Stimulated activated CD8-positive, alpha-beta memory T cell treated with anti-CD3 and anti-CD28 coated beads, Interleukin-15, amount 100 ng/mL, for 4 hours (primary cell): ENCODE data around the gene LRCH3.

ENCODE experiments used
- DNase-seq, 2 donors: peaks; one replicate each; pipeline ENCODE4 v3.0.0-alpha.2; 2020; ENCODE audit warnings: low read depth in 2 of 2

LRCH3 gene

DNA sequence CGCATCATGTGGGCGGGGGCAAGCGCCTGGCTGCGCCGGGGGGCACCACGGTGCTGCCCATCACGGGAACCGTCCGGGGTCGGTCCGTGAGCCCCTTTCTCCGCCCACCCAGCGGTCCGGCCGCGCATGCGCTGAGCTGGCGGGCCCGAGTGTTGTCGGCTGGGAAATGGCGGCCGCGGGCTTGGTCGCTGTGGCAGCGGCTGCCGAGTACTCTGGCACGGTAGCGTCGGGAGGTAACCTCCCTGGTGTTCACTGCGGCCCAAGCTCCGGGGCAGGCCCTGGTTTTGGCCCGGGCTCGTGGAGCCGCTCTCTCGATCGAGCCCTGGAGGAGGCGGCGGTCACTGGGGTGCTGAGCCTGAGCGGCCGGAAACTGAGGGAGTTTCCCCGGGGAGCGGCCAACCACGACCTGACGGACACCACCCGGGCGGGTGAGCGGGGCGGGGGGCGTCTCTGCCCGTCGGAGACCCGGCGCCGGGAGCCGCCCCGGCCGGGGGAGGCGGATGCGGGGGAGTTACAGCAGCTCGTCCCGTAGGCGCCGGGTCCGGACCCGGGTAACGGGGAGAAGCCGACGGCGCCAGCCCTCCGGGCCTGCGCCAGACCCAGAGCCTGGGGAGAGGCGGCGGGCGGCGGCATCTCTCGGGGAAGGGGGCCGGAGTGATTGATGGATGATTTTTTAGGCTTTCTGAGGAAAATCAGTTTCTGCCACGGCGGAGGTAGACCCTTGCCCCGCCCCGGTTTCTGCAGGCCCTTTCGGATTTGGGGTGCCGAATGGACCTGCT lies at the start of gene LRCH3:
Gene LRCH3 (plus strand): TSS at position 142 of the 779 bp plus-strand sequence. CDS start 25 bp downstream, at position 167.
- DNase-seq = peak; percentile 64 to 78

DNA sequence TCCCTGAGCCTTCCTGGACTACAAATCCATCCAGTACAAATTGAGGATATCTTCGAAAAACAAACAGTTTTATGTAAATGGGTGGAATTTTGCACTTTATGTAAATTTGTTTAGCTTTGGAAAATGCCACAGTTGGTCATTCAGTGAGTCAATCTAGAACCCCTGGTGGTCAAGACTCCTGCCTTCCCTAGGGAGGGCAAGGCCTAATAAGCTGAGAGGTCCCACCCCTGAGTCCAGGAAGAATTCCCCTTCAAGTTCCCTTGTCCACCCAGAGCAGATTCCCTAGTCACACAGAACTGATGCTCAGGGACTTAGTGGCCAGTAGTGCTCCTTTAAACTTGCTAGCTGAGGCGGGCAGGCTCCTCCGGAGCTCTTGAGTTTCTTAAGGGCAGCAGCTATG lies 48.3 kb upstream of the LRCH3 start:
- DNase-seq = no peak

DNA sequence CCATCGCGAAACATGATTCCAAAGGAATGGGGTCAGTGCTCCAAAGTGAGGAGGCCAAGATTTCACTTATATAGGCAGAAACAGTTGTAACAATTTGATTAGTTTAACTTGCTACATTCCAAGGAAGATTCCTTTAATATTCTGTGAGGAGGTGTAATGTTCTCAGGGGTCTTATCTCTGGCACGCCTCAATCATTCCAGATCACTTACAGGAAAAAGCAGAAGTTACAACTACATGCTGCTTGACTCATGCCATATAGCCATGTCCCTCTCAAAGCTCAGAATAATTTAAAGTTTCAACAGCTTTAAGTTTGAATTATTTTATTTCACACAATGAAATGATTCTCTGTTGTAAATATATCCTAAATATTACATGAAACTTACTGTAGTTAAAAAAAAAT lies 44.8 kb upstream of the LRCH3 start:
- no peak for DNase-seq

DNA sequence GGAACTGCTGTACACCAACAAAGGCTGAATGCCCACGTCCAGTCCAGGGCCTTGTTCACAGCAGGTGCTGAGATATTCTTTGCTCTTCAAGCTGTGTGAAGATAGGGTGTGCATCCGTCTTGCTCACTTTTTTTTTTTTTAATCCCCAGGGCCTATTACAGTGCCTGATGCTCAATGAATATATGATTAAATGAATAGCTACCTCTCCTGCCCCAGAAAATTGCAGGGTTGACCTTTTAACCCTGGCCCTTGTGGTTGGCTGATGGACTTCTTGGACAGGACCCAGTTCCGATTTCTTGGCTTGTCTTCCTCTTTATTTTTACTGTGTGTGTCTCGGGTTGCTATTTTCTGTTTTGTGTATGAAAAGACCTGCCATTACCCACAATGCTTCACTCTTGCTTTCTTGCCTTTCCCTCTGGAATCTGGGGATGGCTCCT lies 44.2 kb upstream of the LRCH3 start:
- no peak for DNase-seq

DNA sequence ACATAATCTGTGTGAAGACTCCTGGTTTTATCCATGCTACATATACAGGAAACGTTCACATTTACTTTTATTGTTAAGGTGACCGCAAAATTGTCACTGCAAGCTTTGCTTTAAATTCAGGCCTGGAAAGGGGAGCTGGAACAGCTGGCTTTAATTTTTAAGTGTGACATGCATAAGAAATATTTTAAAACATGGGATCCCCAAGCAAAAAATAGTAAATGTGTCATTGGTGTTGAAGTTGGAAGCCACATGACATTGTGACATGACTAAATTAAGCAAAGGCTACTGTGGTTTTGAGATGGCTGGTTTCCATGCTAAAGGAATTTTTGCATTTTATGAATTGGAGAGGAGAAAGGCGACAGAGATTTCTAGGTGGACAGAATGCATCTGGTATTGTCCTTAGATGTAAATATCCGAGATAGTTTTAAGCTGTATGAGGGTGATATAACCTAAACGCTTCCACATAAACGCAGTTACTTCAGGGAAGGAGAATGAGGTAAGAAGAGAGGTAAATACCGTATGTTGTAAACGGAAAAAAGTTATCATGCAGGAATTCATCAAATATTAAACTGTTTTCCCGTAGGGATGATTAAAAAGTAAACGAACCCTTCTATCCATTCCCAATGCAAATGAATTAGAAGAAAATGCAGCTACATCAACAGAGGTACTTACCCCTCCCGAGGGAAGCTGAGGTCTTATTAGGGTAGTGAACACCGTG lies 42.3 kb upstream of the LRCH3 start:
- no peak for DNase-seq

DNA sequence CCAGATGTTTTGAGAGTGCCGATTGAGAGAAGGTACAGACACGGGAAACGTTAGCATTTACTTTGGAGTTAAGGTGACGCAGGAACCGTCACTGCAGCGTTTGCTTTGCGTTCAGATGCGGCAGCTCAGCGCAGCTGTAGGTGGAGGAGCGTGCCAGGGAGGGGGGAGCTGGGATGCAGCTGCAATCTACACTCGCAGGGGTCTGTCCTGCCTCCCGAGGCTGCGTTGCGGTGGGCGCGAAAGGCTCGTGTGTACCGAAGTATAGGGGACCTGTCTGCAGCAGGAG lies 41.8 kb upstream of the LRCH3 start:
- peak in 1 of 2 donors; percentile 32 for DNase-seq

DNA sequence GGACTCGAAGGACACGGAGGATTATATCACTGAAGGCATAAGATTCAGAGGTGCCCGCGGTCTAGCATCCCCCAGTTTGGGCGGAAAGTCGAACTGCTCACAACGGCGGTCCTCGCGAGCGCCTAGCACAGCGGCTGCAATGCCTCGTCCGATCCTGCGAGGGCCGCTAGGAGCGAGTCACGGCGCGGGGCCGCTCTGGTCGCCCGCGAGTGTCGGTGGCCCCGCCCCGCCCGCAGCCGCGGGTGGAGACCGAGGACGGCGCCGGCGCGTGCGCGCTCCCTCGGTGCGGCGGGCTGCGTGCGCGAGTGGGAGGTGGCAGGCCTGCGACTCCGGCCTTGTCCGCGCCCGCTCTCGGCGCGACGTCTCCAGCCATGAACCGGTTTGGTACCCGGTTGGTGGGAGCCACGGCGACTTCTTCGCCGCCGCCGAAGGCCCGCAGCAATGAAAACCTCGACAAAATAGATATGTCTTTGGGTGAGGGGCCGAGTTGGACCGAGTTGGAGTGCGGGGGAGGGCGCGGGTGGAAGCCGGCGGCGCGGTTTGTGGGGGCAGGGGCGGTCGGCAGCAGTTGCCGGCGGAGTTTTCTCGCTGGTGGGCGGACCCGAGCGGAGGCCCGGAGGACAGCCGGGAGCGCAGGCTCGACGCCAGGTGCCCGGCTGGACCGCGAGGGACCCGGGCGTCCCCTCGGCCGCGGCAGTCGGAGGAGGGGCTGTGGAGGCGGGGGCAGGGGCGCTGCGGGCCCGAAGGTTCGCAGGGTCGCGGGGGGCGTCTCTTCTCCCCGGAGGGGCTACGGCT lies 41.3 kb upstream of the LRCH3 start, which contains the start of gene FYTTD1:
Gene FYTTD1 (plus strand): TSS at position 283 of the 795 bp plus-strand sequence. CDS start 89 bp downstream, at position 372.
- DNase-seq = peak; percentile 71 to 81

DNA sequence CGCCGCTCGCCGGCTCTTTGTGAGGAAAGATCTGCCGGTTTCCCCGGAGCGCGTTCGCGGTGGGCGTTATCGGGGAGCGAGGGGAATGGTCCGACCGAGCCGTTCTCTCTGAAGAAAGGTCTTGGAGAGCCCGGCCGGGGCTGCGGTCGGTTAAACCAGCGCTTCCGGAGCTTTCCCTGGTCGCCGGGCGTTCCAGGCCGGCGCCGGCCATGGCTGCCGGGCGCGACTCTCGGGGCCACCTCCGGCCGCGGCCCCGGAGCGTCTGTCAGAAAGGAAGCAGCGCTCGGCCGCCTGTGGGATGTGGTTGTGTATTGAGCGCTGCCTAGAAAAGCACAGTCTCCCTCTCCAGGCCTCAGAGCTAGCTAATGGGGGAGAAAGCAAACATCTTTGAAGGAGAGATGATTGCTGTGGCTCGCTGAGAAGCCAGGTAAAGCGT lies 40.6 kb upstream of the LRCH3 start:
- DNase-seq = peak; percentile 13 to 17

DNA sequence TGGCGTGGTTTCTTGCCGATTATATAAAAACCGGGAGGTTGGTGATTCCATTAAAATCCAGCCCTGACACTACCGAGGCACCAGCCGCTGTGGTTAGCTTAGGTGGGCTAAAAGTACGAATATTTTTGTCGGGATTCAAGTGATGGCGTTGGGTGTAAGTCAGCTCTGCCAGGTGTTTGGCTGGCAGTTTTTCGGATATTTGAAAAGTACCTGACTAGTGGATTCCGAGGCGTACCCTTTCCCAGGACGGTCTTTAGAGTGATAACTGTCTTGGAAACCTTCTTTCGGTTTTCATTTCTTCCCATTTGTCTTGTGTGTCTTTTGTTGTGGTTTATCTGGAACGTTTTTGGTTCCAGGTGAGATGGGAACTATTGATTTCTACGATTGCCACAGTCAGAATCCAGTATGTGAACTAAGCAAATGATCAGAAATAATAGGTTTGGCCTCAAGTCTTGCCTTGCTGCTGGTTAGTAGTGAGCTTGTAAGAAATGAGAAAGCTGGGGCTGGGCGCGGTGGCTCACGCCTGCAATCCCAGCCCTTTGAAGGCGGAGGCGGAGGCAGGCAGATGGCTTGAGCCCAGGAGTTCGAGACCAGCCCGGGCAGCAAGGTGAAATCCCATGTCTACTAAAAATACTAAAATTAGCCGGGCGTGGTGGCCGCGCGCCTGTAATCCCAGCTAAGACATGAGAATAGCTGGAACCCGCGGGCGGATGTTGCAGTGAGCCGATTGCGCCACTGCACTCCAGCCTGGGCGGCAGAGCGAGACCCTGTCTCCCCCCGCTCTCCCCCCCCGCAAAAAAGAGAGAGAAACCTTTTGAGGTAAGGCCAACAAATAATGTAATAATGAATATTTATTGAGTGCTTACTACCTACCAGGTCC lies 40.0 kb upstream of the LRCH3 start:
- no peak for DNase-seq

DNA sequence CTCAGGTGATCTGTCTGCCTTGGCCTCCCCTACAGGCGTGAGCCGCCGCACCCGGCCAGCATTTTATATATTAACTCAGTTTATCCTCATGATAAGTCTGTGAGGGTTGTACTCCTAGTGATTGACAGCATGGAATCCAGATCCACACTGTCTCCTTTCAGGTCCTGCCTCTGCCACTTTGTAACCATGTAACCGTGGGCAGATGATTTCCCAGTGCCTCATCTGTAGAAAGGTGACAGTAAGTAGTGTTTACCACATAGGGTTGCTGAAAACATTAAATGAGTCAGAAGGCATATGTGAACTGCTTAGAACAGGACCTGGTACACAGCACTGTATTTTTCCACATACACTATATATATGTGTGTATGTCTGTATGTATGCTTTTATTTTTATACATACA lies 38.9 kb upstream of the LRCH3 start:
- DNase-seq = no peak

DNA sequence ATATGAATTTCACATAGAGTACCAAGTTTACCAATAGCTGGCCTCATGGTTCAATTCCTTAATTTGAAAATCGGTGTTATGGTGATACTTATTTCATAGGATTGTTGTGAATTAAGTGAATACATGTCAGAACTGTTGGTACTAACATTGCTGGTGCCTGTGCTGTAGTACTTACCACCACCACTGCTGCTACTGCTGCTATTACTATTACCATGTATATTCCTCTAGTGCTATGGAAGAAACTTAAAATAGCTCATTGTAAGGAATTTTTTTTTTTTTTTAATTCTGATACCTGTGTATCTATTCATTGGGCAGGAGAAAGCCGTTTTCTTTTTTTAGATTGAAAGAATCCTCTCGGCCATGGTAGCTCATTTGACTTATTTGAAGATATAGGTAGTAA lies 37.8 kb upstream of the LRCH3 start:
- DNase-seq = no peak

DNA sequence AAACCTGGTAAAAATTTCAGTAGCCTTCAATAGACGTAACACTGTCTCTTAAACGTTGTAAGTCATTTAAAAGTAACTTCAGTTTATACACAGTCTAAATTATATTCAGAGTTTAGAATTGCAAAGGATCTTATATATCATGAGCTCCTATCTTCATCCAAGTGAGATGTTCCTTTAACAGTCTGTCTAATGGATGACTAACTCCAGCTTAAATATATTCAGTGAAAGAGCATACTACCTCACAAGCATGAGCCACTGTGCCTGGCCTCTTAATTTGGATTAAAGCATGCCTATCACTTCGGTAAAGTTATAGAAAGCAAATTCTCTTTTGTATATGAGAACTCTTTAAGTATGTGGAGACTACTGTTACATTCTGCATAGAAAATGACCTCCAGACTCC lies 34.4 kb upstream of the LRCH3 start:
- DNase-seq = no peak

DNA sequence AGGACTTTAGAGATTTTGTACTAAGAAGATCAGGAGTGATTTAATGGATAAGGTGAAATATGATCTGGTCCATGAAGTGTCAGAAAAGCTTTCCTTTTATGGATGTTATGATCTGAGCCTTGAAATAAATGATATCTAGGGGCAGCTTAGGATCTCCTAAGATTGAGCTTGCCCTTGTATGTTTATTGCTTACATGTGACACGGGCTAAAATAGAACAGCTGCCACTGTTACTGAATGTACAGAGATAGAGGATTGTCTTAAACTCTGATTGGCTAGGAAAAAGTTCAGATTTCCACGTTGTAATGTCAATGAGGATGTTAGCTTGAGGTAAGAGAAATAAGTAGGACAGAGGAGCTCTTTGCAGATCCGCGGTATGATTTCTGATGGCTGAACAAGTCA lies 32.5 kb upstream of the LRCH3 start:
- DNase-seq = no peak

DNA sequence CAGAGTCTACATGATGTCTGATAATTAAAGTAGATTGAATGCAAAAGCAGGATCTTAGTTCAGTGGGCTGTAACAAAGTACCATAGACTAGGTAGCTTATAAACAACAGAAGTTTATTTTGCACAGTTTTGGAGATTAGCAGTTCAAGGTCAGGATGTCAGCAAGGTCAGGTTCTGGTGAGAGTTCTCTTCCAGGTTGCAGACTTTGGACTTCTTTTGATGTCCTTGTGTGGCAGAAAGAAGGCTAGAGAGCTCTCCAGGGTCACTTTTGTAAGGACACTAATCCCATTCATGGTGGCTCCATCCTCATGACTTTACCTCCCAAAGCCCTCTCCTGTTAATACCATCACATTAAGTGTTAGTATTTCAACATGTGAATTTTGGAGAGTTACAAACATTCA lies 29.3 kb upstream of the LRCH3 start:
- no peak for DNase-seq

DNA sequence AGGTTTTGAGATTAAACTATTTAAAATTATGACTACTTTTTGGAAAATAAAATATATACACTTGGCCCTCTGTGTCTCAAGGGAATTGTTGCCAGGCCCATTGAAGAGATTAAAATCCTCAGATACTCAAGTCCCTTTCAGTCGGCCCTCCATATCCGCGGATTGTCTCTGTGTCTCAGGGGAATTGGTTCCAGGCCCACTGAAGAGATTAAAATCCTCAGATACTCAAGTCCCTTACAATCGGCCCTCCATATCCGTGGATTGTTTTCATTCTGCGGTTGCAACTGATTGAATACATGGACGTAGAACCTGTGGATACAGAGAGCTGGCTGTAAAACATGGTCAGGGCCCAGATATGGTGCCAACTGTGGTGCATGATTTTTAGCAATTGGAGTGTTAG lies 15.7 kb upstream of the LRCH3 start:
- no peak for DNase-seq

DNA sequence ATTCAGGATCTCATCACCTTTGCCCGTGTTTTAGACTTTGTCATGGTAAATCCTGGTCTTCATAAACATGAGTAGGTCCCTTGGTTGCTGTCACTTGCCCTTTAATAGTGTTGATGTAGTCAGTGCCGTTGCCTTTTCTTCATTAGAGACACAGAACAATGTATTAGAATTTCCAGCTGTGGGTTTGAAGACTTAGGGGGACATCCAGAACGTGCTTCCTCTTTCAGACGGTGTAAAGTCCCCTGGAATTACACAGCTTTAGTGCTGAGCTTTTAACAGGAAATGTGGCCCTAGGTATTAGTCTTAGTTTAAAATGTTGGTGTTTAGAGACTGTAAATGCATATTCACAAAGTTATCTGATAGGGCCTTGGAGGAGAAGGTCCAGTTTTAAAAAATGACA lies 8.8 kb upstream of the LRCH3 start:
- DNase-seq = no peak

DNA sequence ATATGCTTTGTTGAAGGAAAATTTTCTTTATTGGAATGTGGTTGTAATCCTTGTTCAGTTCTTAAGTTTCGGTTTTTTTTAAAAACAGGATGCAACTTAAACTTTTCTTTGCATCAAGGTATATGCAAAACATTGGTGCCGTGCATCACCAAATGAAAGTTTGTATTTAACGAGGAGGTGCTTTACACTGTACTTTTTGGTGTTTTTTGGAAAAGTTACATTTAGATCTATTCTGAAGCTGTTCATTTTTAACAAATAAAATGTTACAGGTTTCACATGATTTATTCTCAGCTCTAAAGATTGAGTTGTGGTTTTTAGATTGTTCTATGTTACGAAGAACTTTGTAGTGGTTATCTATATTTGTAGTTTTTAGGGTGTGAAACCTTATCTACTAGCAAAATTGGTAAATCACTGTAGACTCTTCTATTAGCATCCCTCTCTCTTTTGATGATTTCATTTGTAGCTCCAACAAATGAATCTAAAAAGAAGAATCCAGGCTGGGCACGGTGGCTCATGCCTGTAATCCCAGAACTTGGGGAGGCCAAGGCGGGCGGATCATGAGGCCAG lies 7.0 kb upstream of the LRCH3 start:
- DNase-seq = no peak

DNA sequence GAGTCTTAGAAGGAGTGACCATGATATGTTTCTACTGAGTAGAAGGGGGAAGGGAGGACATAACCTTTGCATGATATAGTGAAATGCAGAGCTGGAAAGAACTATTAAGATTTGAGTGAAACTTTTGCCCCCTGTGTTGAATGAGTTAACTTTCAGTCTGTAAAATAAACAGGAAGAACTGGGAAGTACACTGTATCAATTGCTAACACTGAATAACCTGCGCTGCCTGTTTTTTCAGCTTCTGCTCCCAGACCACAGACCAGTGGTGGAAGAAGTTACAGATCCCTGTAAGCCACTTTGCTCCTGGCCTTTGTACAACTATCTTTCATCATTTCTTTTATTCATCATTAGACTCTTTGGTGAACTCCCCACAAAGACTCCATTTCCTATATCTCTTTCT lies 3.6 kb upstream of the LRCH3 start:
- no peak for DNase-seq

DNA sequence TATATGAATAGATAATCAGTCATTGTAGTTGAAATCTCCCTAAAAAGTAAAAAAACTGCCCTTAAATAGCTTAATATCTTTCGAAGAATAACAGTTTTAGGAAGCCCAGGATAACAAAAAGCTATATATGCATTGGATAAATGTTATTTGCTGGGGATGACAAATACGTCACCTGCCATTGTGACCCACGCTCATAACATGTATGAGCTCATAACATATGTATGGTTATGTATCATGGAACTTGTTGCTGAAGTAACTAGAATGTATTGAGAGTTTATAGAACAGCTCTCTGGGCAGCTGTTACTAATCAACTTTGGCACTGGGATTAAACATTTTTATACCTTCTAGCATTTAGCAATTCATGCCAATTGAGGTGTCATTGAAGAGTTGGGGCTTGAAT lies 1.7 kb upstream of the LRCH3 start:
- no peak for DNase-seq

DNA sequence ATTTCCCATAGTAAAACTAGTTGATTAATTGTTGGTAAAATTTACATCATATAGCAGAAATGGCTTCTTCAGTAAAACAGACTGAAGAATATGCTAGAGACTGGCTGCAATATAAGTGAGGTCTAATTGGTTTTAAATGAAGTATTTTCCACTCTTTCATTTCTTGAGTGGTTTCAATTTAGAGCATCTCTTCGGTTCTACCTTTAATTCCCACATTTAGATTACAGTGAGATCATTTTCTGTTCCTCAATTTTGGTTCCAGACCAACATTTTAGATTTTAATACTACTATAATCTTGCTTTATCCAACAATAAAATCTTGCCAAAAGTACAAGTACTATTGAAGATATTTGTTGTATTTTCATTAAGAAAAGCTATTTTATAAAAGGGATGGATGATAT lies 1.0 kb upstream of the LRCH3 start:
- no peak for DNase-seq
